Keratinocyte (primary cell): ENCODE measurements around the gene PRSS33.

Source experiments
- CTCF ChIP-seq, 3 experiments: IDR thresholded peaks in 1 of 3; conservative IDR thresholded peaks in 1 of 3; optimal IDR thresholded peaks in 1 of 3; 2 replicates in 2 of 3; 3 replicates in 1 of 3; pipeline versions ENCODE3 to v1.5.1; 2011; ENCODE audit warnings: low read length in 3 of 3, mild to moderate bottlenecking in 3 of 3, moderate library complexity in 2 of 3, control low read depth in 1 of 3, inconsistent platforms in 1 of 3; ENCODE audit not compliant: insufficient read depth in 2 of 3; ENCODE audit errors: extremely low read depth in 1 of 3
- EZH2 ChIP-seq: IDR thresholded peaks from one replicate; pipeline ENCODE4 v1.6.1; 2012; ENCODE audit warnings: inconsistent platforms, mild to moderate bottlenecking, low read length, moderate library complexity

DNA sequence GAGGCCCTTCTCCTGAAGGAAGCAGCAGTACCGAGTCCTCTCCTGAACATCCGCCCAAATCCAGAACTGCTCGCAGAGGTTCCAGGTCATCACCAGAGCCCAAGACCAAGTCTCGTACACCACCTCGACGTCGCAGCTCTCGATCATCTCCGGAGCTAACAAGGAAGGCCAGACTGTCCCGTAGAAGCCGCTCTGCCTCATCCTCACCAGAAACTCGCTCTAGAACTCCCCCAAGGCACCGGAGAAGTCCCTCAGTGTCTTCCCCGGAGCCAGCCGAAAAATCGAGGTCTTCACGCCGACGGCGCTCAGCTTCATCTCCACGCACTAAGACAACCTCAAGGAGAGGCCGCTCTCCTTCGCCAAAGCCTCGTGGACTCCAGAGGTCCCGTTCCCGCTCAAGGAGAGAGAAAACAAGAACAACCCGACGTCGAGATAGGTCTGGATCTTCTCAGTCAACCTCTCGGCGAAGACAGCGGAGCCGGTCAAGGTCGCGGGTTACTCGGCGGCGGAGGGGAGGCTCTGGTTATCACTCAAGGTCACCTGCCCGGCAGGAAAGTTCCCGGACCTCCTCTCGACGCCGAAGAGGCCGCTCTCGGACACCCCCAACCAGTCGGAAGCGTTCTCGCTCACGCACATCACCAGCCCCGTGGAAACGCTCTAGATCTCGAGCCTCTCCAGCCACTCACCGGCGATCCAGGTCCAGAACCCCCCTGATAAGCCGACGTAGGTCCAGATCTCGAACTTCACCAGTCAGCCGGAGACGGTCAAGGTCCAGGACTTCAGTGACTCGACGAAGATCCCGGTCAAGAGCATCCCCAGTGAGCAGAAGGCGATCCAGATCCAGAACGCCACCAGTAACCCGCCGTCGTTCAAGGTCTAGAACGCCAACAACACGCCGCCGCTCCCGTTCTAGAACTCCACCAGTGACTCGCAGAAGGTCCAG lies 21.6 kb downstream of the PRSS33 start:
- TF ChIP-seq CTCF (optimal IDR thresholded peaks at IDR 0.05 in 1 of 3, IDR thresholded peaks at IDR 0.05 in 1 of 3, conservative IDR thresholded peaks at IDR 0.05 in 1 of 3; ENCODE audit: extremely low read depth in 1 of 3, insufficient read depth in 2 of 3, low read length in 3 of 3) (no peak), EZH2 (no peak)
